Stomach (tissue), 9 donors: ENCODE data around the gene PLA2G1B. TPM values are rescaled to one million over a fixed set of nuclear protein-coding genes. Genes with fewer than 3 reads are reported as not detected.
A peak's percentile ranks its signal among the peaks of the same experiment; 100 is the strongest.

Experiments
- DNase-seq, 2 donors: peaks; one replicate each; pipeline versions ENCODE4 v3.0.0 to v3.0.0-alpha.2; 2013 to 2019
- H3K27ac ChIP-seq, 5 donors: fragments of 200-600 bp in 4 of 5; sonication (generic) in 4 of 5; one replicate each; pipeline ENCODE4 v1.5.1; 2013 to 2019; ENCODE audit warnings: mild to moderate bottlenecking in 1 of 5, moderate library complexity in 1 of 5
- H3K27me3 ChIP-seq, 3 donors: fragments of 200-600 bp; sonication (generic); one replicate each; pipeline ENCODE4 v1.5.1; 2017 to 2019; ENCODE audit warnings: mixed run types in 1 of 3
- H3K36me3 ChIP-seq, 4 donors: fragments of 200-600 bp; sonication (generic); 1 replicate in 3 of 4; 2 replicates in 1 of 4; pipeline ENCODE4 v1.5.1; 2016 to 2019
- H3K4me1 ChIP-seq, 4 donors: fragments of 200-600 bp; sonication (generic); one replicate each; pipeline ENCODE4 v1.5.1; 2016 to 2019
- H3K4me3 ChIP-seq, 4 donors: fragments of 200-600 bp; sonication (generic) in 3 of 4; one replicate each; pipeline ENCODE4 v1.5.1; 2016 to 2019; ENCODE audit warnings: mild to moderate bottlenecking in 1 of 4
- H3K9me3 ChIP-seq, 4 donors: fragments of 200-600 bp; sonication (generic); one replicate each; pipeline ENCODE4 v1.5.1; 2016 to 2019
- EP300 ChIP-seq: sonication (generic); formaldehyde crosslinking; IDR thresholded peaks from one replicate; pipeline ENCODE4 v1.6.1; 2017; ENCODE audit warnings: antibody characterized with exemption
- POLR2A ChIP-seq, 4 donors: fragments of 450-650 bp; IDR thresholded peaks; one replicate each; pipeline ENCODE4 v1.6.1; 2016; ENCODE audit warnings: antibody characterized with exemption in 4 of 4, control low read depth in 2 of 4, mild to moderate bottlenecking in 1 of 4, moderate library complexity in 1 of 4
- POLR2AphosphoS5 ChIP-seq, 3 donors: sonication (generic); formaldehyde crosslinking; IDR thresholded peaks; one replicate each; pipeline ENCODE4 v1.6.1; 2016; ENCODE audit warnings: antibody characterized with exemption in 3 of 3
- WGBS, 5 donors: extraction: QIAGEN DNeasy Blood & Tissue Kit in 3 of 5; methylation state at CpG; one replicate each; pipeline versions ENCODE4 v1.1.5 to v1.1.7; 2013 to 2018; 5-methylcytosine and 5-hydroxymethylcytosine counted together
- intact Hi-C: fragments of 100-400 bp; cut with DNase I; formaldehyde crosslinking; loops from one replicate; pipeline ENCODE4 v1.15.1; 2023; ENCODE audit warnings: low total_unique reads
- polyA plus RNA-seq, 3 donors: library from polyadenylated mRNA; stranded (reverse); fragments of 200-250 nt; gene quantifications; one replicate each; pipeline ENCODE4 v1.2.3, GENCODE V29; 2013
- total RNA-seq, 5 donors: library from RNA; depleted of rRNA; stranded (reverse); fragments of >200 nt; gene quantifications; one replicate each; pipeline versions ENCODE4 v1.1.0 to v1.2.3, GENCODE V29; 2014 to 2016
- TF ChIP-seq, protein P1 (sequence below), 7 experiments: fragments of 450-650 bp in 4 of 7; fragments of 200-600 bp in 3 of 7; sonication (generic) in 3 of 7; IDR thresholded peaks; one replicate each; pipeline ENCODE4 v1.5.1; 2016 to 2019; ENCODE audit warnings: antibody characterized with exemption in 7 of 7, control low read depth in 2 of 7, mild to moderate bottlenecking in 1 of 7
- donor health status: healthy with polysubstance abuse.
- donor health status: Bipolar disorder and iron deficiency.
- donor health status: healthy.

The PLA2G1B gene
- total and polyA plus RNA-seq, 8 donors: 7.0 to 18.5 (median 10.2) TPM; not detected in 5

- H3K4me3 ChIP-seq: no peak overlapping the region
- intact Hi-C loops: no loop called here
- 76 to 83% (median 82%) methylated on average over 5 of the region's 5 CpGs for WGBS, 5 donors
- no peaks in the 10 kb centered on the region for H3K27me3 ChIP-seq
- DNase-seq: no peak
- TF ChIP-seq, protein P1, sequence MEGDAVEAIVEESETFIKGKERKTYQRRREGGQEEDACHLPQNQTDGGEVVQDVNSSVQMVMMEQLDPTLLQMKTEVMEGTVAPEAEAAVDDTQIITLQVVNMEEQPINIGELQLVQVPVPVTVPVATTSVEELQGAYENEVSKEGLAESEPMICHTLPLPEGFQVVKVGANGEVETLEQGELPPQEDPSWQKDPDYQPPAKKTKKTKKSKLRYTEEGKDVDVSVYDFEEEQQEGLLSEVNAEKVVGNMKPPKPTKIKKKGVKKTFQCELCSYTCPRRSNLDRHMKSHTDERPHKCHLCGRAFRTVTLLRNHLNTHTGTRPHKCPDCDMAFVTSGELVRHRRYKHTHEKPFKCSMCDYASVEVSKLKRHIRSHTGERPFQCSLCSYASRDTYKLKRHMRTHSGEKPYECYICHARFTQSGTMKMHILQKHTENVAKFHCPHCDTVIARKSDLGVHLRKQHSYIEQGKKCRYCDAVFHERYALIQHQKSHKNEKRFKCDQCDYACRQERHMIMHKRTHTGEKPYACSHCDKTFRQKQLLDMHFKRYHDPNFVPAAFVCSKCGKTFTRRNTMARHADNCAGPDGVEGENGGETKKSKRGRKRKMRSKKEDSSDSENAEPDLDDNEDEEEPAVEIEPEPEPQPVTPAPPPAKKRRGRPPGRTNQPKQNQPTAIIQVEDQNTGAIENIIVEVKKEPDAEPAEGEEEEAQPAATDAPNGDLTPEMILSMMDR (IDR thresholded peaks at IDR 0.05): no peak
- TF ChIP-seq EP300: no peak
- TF ChIP-seq POLR2A (IDR thresholded peaks at IDR 0.05): no peak
- TF ChIP-seq POLR2AphosphoS5 (IDR thresholded peaks at IDR 0.05): no peak
- H3K4me1 ChIP-seq: peaks cover 0 to 15% (median 2%) of the 10 kb centered on the region in 4 donors
- H3K27ac ChIP-seq: no peak overlapping the region
- no peaks in the 10 kb centered on the region for H3K36me3 ChIP-seq
- peaks cover 0 to 2% (median under 1%) of the 10 kb centered on the region in 4 donors for H3K9me3 ChIP-seq
These were observed 4.5 kb upstream of the PLA2G1B start for GRCh38 chr12:120332041-120332440.

GRCh38 chr12:120331390-120331789 is 3.8 kb upstream of the PLA2G1B start:
- Histone ChIP-seq H3K9me3 (no peaks in the 10 kb centered on the region), H3K36me3 (no peaks in the 10 kb centered on the region), H3K27me3 (no peaks in the 10 kb centered on the region), H3K27ac (no peak overlapping the region), H3K4me1 (peaks cover 0 to 15% (median 2%) of the 10 kb centered on the region in 4 donors), H3K4me3 (no peak overlapping the region)
- WGBS, 5 donors: 35 to 59% (median 50%) methylated on average over 3 of the region's 3 CpGs
- DNase-seq: no peak
- intact Hi-C loops: no loop called here
- no peak for TF ChIP-seq POLR2AphosphoS5 (IDR thresholded peaks at IDR 0.05)
- TF ChIP-seq EP300: no peak
- no peak for TF ChIP-seq POLR2A (IDR thresholded peaks at IDR 0.05)
- TF ChIP-seq, protein P1 (IDR thresholded peaks at IDR 0.05): no peak

DNA sequence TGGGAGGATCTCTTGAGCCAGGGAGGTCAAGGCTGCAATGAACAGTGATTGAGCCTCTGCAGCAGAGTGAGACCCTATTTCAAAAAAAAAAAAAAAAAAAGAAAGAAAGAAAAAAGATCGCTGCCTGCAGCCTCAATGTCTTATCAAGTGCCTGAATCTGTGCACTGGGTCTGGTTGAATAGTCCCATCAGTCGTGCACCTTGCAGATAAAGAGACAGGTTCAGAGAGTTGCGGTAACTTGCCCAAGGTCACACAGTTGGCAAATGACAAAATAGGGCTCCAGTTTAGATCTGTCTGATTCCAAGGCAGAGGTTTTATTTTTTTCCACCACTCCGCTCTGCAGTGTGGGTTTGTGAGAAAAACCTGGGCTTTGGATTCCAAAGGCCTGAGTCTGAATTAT is 649 bp upstream of the PLA2G1B start:
- Histone ChIP-seq H3K9me3 (no peaks in the 10 kb centered on the region), H3K27me3 (no peaks in the 10 kb centered on the region), H3K4me3 (no peak overlapping the region), H3K27ac (no peak overlapping the region), H3K4me1 (peaks cover 13 to 28% (median 19%) of the 10 kb centered on the region in 4 donors), H3K36me3 (no peaks in the 10 kb centered on the region)
- TF ChIP-seq, protein P1 (IDR thresholded peaks at IDR 0.05): no peak
- TF ChIP-seq POLR2A (IDR thresholded peaks at IDR 0.05) (no peak), EP300 (no peak), POLR2AphosphoS5 (IDR thresholded peaks at IDR 0.05) (no peak)
- intact Hi-C loops: no loop called here
- 74 to 83% (median 82%) methylated on average over 4 of the region's 4 CpGs for WGBS, 5 donors
- DNase-seq: no peak

DNA sequence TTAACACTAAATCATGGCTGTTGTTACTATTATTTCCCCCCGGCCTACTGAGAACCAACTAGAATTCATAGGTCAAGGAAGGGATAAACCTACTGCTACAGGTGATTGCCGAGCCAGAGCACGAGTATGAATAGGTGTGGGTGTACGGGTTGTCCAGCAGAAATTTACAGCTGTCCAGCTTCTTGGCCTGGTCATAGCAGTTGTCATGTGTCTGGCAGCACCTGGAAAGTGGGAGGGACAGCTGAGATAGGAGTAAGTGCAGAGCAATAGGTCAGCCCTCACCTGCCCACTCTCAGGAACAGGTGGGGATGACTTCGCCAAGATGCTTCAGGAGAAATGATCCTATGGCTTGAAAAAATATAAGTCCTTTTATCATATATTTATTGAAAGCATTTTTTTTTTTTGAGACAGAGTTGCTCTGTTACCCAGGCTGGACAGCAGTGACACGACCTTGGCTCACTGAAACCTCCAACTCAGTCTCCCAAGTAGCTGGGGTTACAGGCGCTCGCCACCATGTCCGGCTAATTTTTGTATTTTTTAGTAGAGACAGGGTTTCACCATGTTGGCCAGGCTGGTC is 2.6 kb downstream of the PLA2G1B start:
- peak overlapping the region; percentile 0 to 60 (median 13) for H3K27ac ChIP-seq
- 30 to 56% (median 43%) methylated on average over 9 of the region's 9 CpGs for WGBS, 5 donors
- TF ChIP-seq POLR2A (IDR thresholded peaks at IDR 0.05): no peak
- TF ChIP-seq POLR2AphosphoS5 (IDR thresholded peaks at IDR 0.05): no peak
- no peak for TF ChIP-seq EP300
- TF ChIP-seq, protein P1 (IDR thresholded peaks at IDR 0.05): no peak

More for the DNA sequence above, 2.6 kb downstream of the PLA2G1B start:
- peak in 1 of 2 donors; percentile 76 for DNase-seq
- intact Hi-C loops: no loop called here
- no peaks in the 10 kb centered on the region for H3K27me3 ChIP-seq
- no peaks in the 10 kb centered on the region for H3K9me3 ChIP-seq
- H3K4me3 ChIP-seq: peak overlapping the region in 1 of 4 donors; percentile 73
- no peaks in the 10 kb centered on the region for H3K36me3 ChIP-seq
- H3K4me1 ChIP-seq: peaks cover 25 to 47% (median 33%) of the 10 kb centered on the region in 4 donors
